GM12878 (cell line): Measurements from ENCODE around the gene RHCE. TPM values are rescaled to one million over a fixed set of nuclear protein-coding genes. Genes with fewer than 3 reads are reported as not detected.
"Not testable (repeated sequence)": the region's sequence is repeated elsewhere in the genome, so short reads cannot be mapped to it uniquely, and the experiment has no call there.

ENCODE experiments used
- ATAC-seq: fragments of 200-7000 bp; cut with Tn5 transposase; 3 replicates; pipeline ENCODE4 v1.9.1; 2020; ENCODE audit warnings: mild to moderate bottlenecking, moderate library complexity
- BruUV-seq: library from RNA; stranded (reverse); fragments of 400-500 nt; replicated peaks from 2 replicates; lab custom pipeline; 2021; lab: Mats Ljungman, UMichigan
- CTCF ChIA-PET: fragments of 300-600 bp; sonication (Branson Sonifier 250); formaldehyde crosslinking; extraction: SDS; loops from one replicate; lab custom pipeline; 2021; ENCODE audit warnings: inconsistent platforms; lab: Yijun Ruan, JAX
- POLR2A ChIA-PET: fragments of 350-600 bp; formaldehyde crosslinking; extraction: SDS; loops from one replicate; lab custom pipeline; 2021; ENCODE audit warnings: inconsistent platforms; lab: Charles Lee
- RAD21 ChIA-PET: fragments of 300-600 bp; sonication (Branson Sonifier 250); formaldehyde crosslinking; loops from one replicate; lab custom pipeline; 2023; ENCODE audit warnings: antibody characterized with exemption; ENCODE audit not compliant: unreplicated experiment; lab: Charles Lee
- SMC1A ChIA-PET: fragments of 300-600 bp; sonication (Branson Sonifier 250); formaldehyde crosslinking; loops from one replicate; lab custom pipeline; 2023; ENCODE audit not compliant: unreplicated experiment, uncharacterized antibody; lab: Charles Lee
- DNase-seq: peaks from one replicate; pipeline ENCODE4 v3.0.0-alpha.2; 2011; ENCODE audit warnings: low read depth, low spot score
- FAIRE-seq: peaks from 3 replicates; lab custom pipeline; 2011; peaks lifted over from hg19 to GRCh38; lab: Jason Lieb, UNC
- H2AFZ ChIP-seq: 2 replicates; pipeline ENCODE4 v1.6.0; 2011; ENCODE audit warnings: low read depth, low read length, control low read depth; ENCODE audit not compliant: control insufficient read depth
- H3K27ac ChIP-seq: 2 replicates; pipeline ENCODE4 v1.5.1; 2011; ENCODE audit warnings: control low read depth; ENCODE audit not compliant: control insufficient read depth, insufficient read depth
- H3K27me3 ChIP-seq, 2 experiments: replicated peaks in 1 of 2; 2 replicates each; pipeline versions ENCODE4 v1.6.0 to v1.6.1; 2011; ENCODE audit warnings: low read length in 1 of 2; ENCODE audit not compliant: control insufficient read depth in 2 of 2, insufficient read depth in 2 of 2
- H3K36me3 ChIP-seq, 2 experiments: 2 replicates each; pipeline ENCODE4 v1.5.1; 2011; ENCODE audit warnings: low read length in 1 of 2; ENCODE audit not compliant: control insufficient read depth in 2 of 2, insufficient read depth in 2 of 2
- H3K4me1 ChIP-seq: 2 replicates; pipeline ENCODE4 v1.6.1; 2011; ENCODE audit warnings: mild to moderate bottlenecking, low read length, moderate library complexity, mixed read lengths; ENCODE audit not compliant: control insufficient read depth, insufficient read depth
- H3K4me2 ChIP-seq: 2 replicates; pipeline ENCODE4 v1.6.0; 2011; ENCODE audit warnings: control low read depth; ENCODE audit not compliant: control insufficient read depth, insufficient read depth
- H3K4me3 ChIP-seq: fragments of 200-600 bp; sonication (generic); 2 replicates; pipeline ENCODE4 v1.5.1; 2016
- H3K79me2 ChIP-seq: 2 replicates; pipeline ENCODE4 v1.6.0; 2011; ENCODE audit warnings: low read length; ENCODE audit not compliant: control insufficient read depth, insufficient read depth
- H3K9ac ChIP-seq: 2 replicates; pipeline ENCODE4 v1.8.0; 2011; ENCODE audit warnings: low read length, control low read depth, mixed read lengths; ENCODE audit not compliant: control insufficient read depth, insufficient read depth
- H3K9me3 ChIP-seq: replicated peaks from 3 replicates; pipeline ENCODE4 v1.5.1; 2011; ENCODE audit warnings: mild to moderate bottlenecking, low read length; ENCODE audit not compliant: control insufficient read depth, insufficient read depth
- H4K20me1 ChIP-seq: 2 replicates; pipeline ENCODE4 v1.6.0; 2011; ENCODE audit not compliant: control insufficient read depth, insufficient read depth
- WGBS: methylation state at CpG from one replicate; pipeline ENCODE4 v1.1.6; 2016; ENCODE audit warnings: low lambda C conversion rate; ENCODE audit not compliant: insufficient replicate concordance, insufficient coverage; ENCODE audit errors: missing lambda C conversion rate; 5-methylcytosine and 5-hydroxymethylcytosine counted together
- in situ Hi-C: fragments of 300-500 bp; cut with MboI; formaldehyde crosslinking; loops from 9 replicates; pipeline ENCODE4 v1.14.3; 2018; ENCODE audit warnings: mixed read lengths
- intact Hi-C: fragments of 100-400 bp; cut with micrococcal nuclease; formaldehyde crosslinking; loops from one replicate; pipeline ENCODE4 v1.14.2; 2022; ENCODE audit not compliant: unreplicated experiment
- polyA plus RNA-seq, 11 experiments: library from polyadenylated mRNA; depleted of rRNA in 4 of 11; unstranded in 6 of 11; stranded (reverse) in 5 of 11; fragments of >200 nt; fragmentation: Nextera tagmentation in 4 of 11; fragmentation: Illumina TruSeq in 1 of 11; extraction: Ambion mirVana in 4 of 11; extraction: Trizol in 1 of 11; gene quantifications; 1 replicate in 1 of 11; 2 replicates in 10 of 11; pipeline versions ENCODE4 v1.2.1 to v1.2.3, GENCODE V29; 2011 to 2016; ENCODE audit warnings: inconsistent platforms in 2 of 11, missing spikeins in 2 of 11, low read depth in 1 of 11
- total RNA-seq, 4 experiments: library from RNA; depleted of rRNA in 3 of 4; stranded (reverse); fragments of >200 nt in 3 of 4; fragmentation: Illumina TruSeq in 1 of 4; extraction: Trizol in 1 of 4; gene quantifications; 2 replicates each; pipeline versions ENCODE4 v1.2.1 to v1.2.3, GENCODE V29; 2013 to 2021

The RHCE gene
- total and polyA plus RNA-seq, 10 of the 15 experiments (the other 5 are each of a cell fraction or from before 2014, with no cell fraction given): 0.06 to 0.41 (median 0.22) TPM; not detected in 2

GRCh38 chr1:25389721-25390120 lies 30.9 kb downstream of the RHCE start:
- H3K9me3 ChIP-seq, H3K27ac ChIP-seq, SMC1A ChIA-PET, H3K27me3 ChIP-seq, BruUV-seq, H4K20me1 ChIP-seq, in situ Hi-C loops, H3K36me3 ChIP-seq, intact Hi-C loops, DNase-seq, H3K79me2 ChIP-seq, H3K4me2 ChIP-seq, FAIRE-seq, POLR2A ChIA-PET, CTCF ChIA-PET, RAD21 ChIA-PET, H3K4me3 ChIP-seq, H2AFZ ChIP-seq, H3K9ac ChIP-seq, H3K4me1 ChIP-seq: not testable (repeated sequence)
- peak; percentile 51 for ATAC-seq
- 68% methylated on average over 2 of the region's 3 CpGs for WGBS

DNA sequence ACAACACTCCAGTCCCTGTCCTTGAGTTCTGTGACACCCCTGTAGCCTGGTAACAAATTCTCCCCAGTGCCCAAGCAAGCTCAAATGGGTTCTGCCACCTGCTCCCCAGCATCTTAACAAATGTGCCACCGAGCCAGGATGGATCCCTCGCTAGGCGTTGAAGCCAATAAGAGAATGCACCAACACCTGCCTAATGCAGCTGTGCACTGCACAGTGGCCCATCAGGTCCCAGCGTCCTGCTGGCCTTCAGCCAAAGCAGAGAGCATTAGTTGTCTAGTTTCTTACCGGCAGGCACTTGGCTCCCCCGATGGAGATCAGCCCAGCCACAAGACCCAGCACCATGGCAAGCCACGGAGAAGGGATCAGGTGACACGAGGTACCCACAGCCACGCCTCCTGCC lies 31.9 kb downstream of the RHCE start:
- H4K20me1 ChIP-seq, H3K9me3 ChIP-seq, CTCF ChIA-PET, H2AFZ ChIP-seq, H3K4me1 ChIP-seq, H3K9ac ChIP-seq, FAIRE-seq, H3K27ac ChIP-seq, RAD21 ChIA-PET, POLR2A ChIA-PET, SMC1A ChIA-PET, ATAC-seq, H3K79me2 ChIP-seq, in situ Hi-C loops, H3K4me2 ChIP-seq, H3K36me3 ChIP-seq, DNase-seq, BruUV-seq, H3K27me3 ChIP-seq, intact Hi-C loops, H3K4me3 ChIP-seq: not testable (repeated sequence)
- WGBS: 76% methylated on average over 6 of the region's 9 CpGs

DNA sequence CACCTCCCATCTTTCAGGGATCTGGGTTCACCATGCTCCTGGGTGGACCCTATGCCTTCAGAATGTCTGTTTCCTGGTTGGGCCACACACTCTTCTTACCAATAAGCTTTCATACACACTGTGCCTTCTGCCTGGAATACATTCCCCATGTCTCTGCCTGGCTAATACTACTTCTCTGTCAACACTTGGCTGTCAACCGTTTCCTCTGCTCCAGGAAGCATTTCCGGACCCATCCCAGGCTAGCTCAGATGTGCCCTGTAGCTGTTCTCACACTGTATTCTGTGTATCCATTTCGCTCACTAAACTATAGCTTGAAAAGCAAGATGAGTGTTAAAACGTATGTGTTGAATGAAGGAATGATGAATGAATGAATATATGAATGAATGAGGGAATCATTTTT lies 33.5 kb downstream of the RHCE start:
- H2AFZ ChIP-seq, FAIRE-seq, H3K9ac ChIP-seq, H3K79me2 ChIP-seq, CTCF ChIA-PET, H3K4me3 ChIP-seq, SMC1A ChIA-PET, H3K36me3 ChIP-seq, H3K9me3 ChIP-seq, POLR2A ChIA-PET, H3K4me2 ChIP-seq, BruUV-seq, DNase-seq, H3K4me1 ChIP-seq, ATAC-seq, intact Hi-C loops, RAD21 ChIA-PET, in situ Hi-C loops, H3K27me3 ChIP-seq, H3K27ac ChIP-seq, H4K20me1 ChIP-seq: not testable (repeated sequence)
- 43% methylated on average over 4 of the region's 4 CpGs for WGBS

- H3K27ac ChIP-seq, CTCF ChIA-PET, H2AFZ ChIP-seq, POLR2A ChIA-PET, RAD21 ChIA-PET, H3K9ac ChIP-seq, H4K20me1 ChIP-seq, H3K4me3 ChIP-seq, H3K79me2 ChIP-seq, DNase-seq, SMC1A ChIA-PET, BruUV-seq, ATAC-seq, in situ Hi-C loops, H3K36me3 ChIP-seq, FAIRE-seq, intact Hi-C loops, H3K4me1 ChIP-seq, H3K4me2 ChIP-seq, H3K9me3 ChIP-seq, H3K27me3 ChIP-seq: not testable (repeated sequence)
- WGBS: no CpG with 5 or more reads among the region's 1 CpG
These were observed 36.8 kb downstream of the RHCE start for GRCh38 chr1:25383875-25384274.
